Ectodermal cell (in vitro differentiated cells): Measurements from ENCODE around the gene MID2.
"Not testable (repeated sequence)": the region's sequence is repeated elsewhere in the genome, so short reads cannot be mapped to it uniquely, and the experiment has no call there.

ENCODE experiments used
- H3K27ac ChIP-seq: 2 replicates; pipeline ENCODE4 v1.7.0; 2013; ENCODE audit warnings: mild to moderate bottlenecking, low read depth, low read length; ENCODE audit not compliant: insufficient read depth, poor library complexity, severe bottlenecking
- H3K27me3 ChIP-seq: 2 replicates; pipeline ENCODE4 v1.7.0; 2013; ENCODE audit warnings: mild to moderate bottlenecking, low read length; ENCODE audit not compliant: insufficient read depth, control insufficient read depth, poor library complexity, severe bottlenecking
- H3K36me3 ChIP-seq: one replicate; pipeline ENCODE4 v1.7.0; 2013; ENCODE audit warnings: low read length; ENCODE audit not compliant: control insufficient read depth, insufficient read depth
- H3K4me1 ChIP-seq: one replicate; pipeline ENCODE4 v1.7.0; 2013; ENCODE audit warnings: low read length; ENCODE audit not compliant: control insufficient read depth, insufficient read depth
- H3K4me3 ChIP-seq: 2 replicates; pipeline ENCODE4 v1.7.0; 2013; ENCODE audit warnings: low read depth, low read length, control low read depth; ENCODE audit not compliant: insufficient read depth
- H3K9me3 ChIP-seq: 2 replicates; pipeline ENCODE4 v1.7.0; 2013; ENCODE audit warnings: mild to moderate bottlenecking, low read length, moderate library complexity; ENCODE audit not compliant: control insufficient read depth
- WGBS, 2 experiments: methylation state at CpG; one replicate each; pipeline ENCODE4 v1.1.7; 2013; ENCODE audit warnings: missing lambda C conversion rate in 2 of 2; 5-methylcytosine and 5-hydroxymethylcytosine counted together

MID2 gene

GRCh38 chrX:107840971-107841370 lies 15.3 kb downstream of the MID2 start:
- no peaks in the 10 kb centered on the region for H3K9me3 ChIP-seq
- H3K27me3 ChIP-seq, result no peaks in the 10 kb centered on the region
- no peak overlapping the region for H3K4me3 ChIP-seq
- H3K36me3 ChIP-seq, result no peaks in the 10 kb centered on the region
- H3K4me1 ChIP-seq, result no peaks in the 10 kb centered on the region
- no peak overlapping the region for H3K27ac ChIP-seq
- WGBS, 2 experiments, result 95 to 98% methylated on average over 15 of the region's 15 CpGs

- H3K4me1 ChIP-seq, result no peaks in the 10 kb centered on the region
- H3K4me3 ChIP-seq, result no peak overlapping the region
- no peaks in the 10 kb centered on the region for H3K9me3 ChIP-seq
- no peaks in the 10 kb centered on the region for H3K27me3 ChIP-seq
- no peaks in the 10 kb centered on the region for H3K36me3 ChIP-seq
- WGBS, 2 experiments, result 91 to 95% methylated on average over 6 of the region's 6 CpGs
- H3K27ac ChIP-seq, result no peak overlapping the region
Observed at GRCh38 chrX:107842715-107843400, 17.2 kb downstream of the MID2 start.

DNA sequence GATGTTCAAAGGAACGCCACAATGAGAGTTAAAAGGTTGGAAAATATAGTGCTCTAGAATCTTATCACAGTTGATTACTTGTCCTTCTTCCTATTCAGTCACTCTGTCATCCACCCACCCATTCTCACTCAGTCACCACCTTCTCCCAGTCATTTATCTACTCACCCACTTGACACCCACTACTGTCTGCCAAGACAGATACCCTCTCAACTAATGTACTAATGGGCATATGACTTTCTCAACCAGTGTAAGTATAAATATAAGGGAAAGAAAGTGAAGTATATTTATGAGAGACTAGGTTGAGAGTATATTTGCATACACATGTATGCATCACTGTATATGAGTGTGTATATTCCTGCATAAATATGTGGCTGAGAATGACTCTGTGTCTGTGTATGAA lies 20.0 kb downstream of the MID2 start:
- 80 to 100% methylated on average over 1 of the region's 1 CpG for WGBS, 2 experiments
- no peaks in the 10 kb centered on the region for H3K4me1 ChIP-seq
- no peaks in the 10 kb centered on the region for H3K27me3 ChIP-seq
- H3K9me3 ChIP-seq, result no peaks in the 10 kb centered on the region
- H3K27ac ChIP-seq, result no peak overlapping the region
- H3K36me3 ChIP-seq, result no peaks in the 10 kb centered on the region
- H3K4me3 ChIP-seq, result no peak overlapping the region

DNA sequence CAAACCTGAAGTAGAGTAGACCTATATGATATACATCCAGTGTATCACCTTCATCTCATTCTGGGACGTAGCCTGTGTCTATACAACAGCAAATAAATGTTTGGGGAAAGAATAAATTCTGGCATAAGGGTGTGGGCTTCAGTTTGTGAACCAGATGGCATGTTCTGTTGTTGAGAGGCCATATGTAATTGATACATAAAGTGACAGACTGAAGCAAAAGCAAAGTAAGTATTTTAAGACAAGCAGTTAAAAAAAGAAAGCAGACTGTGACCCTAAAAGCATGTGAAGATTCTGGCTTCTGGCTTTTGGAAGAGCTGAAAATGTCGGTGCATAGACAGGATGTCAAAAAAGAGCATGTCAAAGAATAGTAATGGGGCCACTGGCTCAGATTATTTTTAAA lies 22.9 kb downstream of the MID2 start:
- Histone ChIP-seq H3K4me3 (no peak overlapping the region), H3K27me3 (no peaks in the 10 kb centered on the region), H3K4me1 (no peaks in the 10 kb centered on the region), H3K27ac (no peak overlapping the region), H3K9me3 (no peaks in the 10 kb centered on the region), H3K36me3 (no peaks in the 10 kb centered on the region)
- WGBS, 2 experiments, result 94 to 96% methylated on average over 2 of the region's 2 CpGs

- WGBS, 2 experiments, result 83 to 87% methylated on average over 3 to 5 of the region's 5 CpGs
- H3K4me3 ChIP-seq, result no peak overlapping the region
- no peaks in the 10 kb centered on the region for H3K27me3 ChIP-seq
- no peak overlapping the region for H3K27ac ChIP-seq
- H3K9me3 ChIP-seq, result no peaks in the 10 kb centered on the region
- no peaks in the 10 kb centered on the region for H3K4me1 ChIP-seq
- no peaks in the 10 kb centered on the region for H3K36me3 ChIP-seq
Observed at GRCh38 chrX:107849747-107850421, 24.2 kb downstream of the MID2 start.

DNA sequence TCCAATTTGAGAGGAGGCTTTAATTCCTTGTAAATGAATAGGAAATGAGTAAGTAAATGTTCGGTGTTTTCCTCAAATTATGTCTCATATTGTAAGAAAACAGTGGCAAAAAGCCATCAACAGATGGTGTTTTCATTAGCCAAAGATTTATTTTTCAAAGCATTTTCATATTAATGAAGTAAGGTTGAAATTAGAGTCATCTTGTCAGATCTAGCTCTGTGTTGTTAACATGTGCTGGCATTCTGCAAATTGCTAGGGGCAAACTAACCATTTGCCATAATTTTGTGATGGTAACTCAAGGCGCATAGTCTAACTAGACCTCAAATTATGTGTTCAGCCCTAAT lies 24.7 kb downstream of the MID2 start:
- Histone ChIP-seq H3K27ac (no peak overlapping the region), H3K9me3 (no peaks in the 10 kb centered on the region), H3K4me3 (no peak overlapping the region), H3K36me3 (no peaks in the 10 kb centered on the region), H3K4me1 (no peaks in the 10 kb centered on the region), H3K27me3 (no peaks in the 10 kb centered on the region)
- WGBS, 2 experiments, result 90 to 92% methylated on average over 1 to 2 of the region's 2 CpGs

GRCh38 chrX:107851215-107851614 lies 25.5 kb downstream of the MID2 start:
- Histone ChIP-seq H3K4me3 (no peak overlapping the region), H3K27ac (no peak overlapping the region), H3K9me3 (no peaks in the 10 kb centered on the region), H3K36me3 (no peaks in the 10 kb centered on the region), H3K27me3 (no peaks in the 10 kb centered on the region), H3K4me1 (no peaks in the 10 kb centered on the region)
- WGBS, 2 experiments, result 88 to 93% methylated on average over 2 of the region's 2 CpGs

DNA sequence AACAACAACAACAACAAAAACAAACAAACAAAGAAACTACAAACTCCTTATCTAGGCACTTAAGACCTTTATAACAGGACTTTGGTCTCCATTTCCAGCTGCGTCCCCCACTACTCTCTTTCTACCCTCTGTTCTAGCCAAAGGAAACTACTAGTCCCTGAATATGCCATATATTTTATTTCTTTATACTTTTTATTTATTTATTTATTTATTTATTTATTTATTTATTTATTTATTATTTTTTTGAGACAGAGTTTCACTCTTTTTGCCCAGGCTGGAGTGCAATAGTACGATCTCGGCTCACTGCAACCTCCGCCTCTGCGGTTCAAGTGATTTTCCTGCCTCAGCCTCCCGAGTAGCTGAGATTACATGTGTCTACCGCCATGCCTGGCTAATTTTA lies 26.0 kb downstream of the MID2 start:
- not testable (repeated sequence) for H3K4me3 ChIP-seq, H3K27ac ChIP-seq, H3K27me3 ChIP-seq, H3K36me3 ChIP-seq, H3K9me3 ChIP-seq, H3K4me1 ChIP-seq
- WGBS, 2 experiments, result 91 to 95% methylated on average over 7 of the region's 7 CpGs

GRCh38 chrX:107856289-107856688 lies 30.6 kb downstream of the MID2 start:
- Histone ChIP-seq H3K27me3 (no peaks in the 10 kb centered on the region), H3K27ac (no peak overlapping the region)

DNA sequence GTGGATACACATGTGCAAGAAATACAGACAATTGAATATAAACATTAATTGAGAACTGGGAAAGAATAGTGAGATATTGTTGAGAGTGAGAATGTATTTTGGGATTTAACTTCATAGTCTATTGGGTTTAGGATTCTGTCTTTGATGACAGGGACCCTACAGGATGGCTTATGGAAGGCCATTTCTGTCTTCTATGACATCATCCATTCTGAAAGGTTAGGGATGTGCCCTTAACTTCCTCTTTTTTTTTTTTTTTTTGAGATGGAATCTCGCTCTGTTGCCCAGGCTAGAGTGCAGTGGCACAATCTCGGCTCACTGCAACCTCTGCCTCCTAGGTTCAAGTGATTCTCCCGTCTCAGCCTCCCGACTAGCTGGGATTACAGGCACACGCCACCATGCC lies 31.4 kb downstream of the MID2 start:
- H3K36me3 ChIP-seq, H3K4me3 ChIP-seq, H3K27me3 ChIP-seq, H3K27ac ChIP-seq, H3K4me1 ChIP-seq, H3K9me3 ChIP-seq: not testable (repeated sequence)
- WGBS, 2 experiments, result 87 to 95% methylated on average over 5 of the region's 5 CpGs

More at GRCh38 chrX:107856289-107856688, 30.6 kb downstream of the MID2 start:
- no peak overlapping the region for H3K4me3 ChIP-seq
- H3K4me1 ChIP-seq, result no peaks in the 10 kb centered on the region
- H3K36me3 ChIP-seq, result no peaks in the 10 kb centered on the region
- H3K9me3 ChIP-seq, result no peaks in the 10 kb centered on the region
